Glutamatergic neuron (in vitro differentiated cells): ENCODE data around the gene CD163L1. TPM values are rescaled to one million over a fixed set of nuclear protein-coding genes. Genes with fewer than 3 reads are reported as not detected.

Experiments
- DNase-seq: peaks from one replicate; pipeline ENCODE4 v3.0.0; 2022
- H3K27ac Mint-ChIP-seq: one replicate; pipeline ENCODE4 v1.8.0; 2020; ENCODE audit warnings: mild to moderate bottlenecking, mixed read lengths, inconsistent platforms; ENCODE audit not compliant: unreplicated experiment
- H3K27me3 Mint-ChIP-seq: one replicate; pipeline ENCODE4 v1.8.0; 2020; ENCODE audit warnings: mild to moderate bottlenecking, moderate library complexity, mixed read lengths, inconsistent platforms; ENCODE audit not compliant: unreplicated experiment
- H3K36me3 Mint-ChIP-seq: one replicate; pipeline ENCODE4 v1.8.0; 2020; ENCODE audit warnings: mild to moderate bottlenecking, mixed read lengths, inconsistent platforms; ENCODE audit not compliant: unreplicated experiment
- H3K4me1 Mint-ChIP-seq: one replicate; pipeline ENCODE4 v1.8.0; 2020; ENCODE audit warnings: mild to moderate bottlenecking, low read depth, mixed read lengths, inconsistent platforms; ENCODE audit not compliant: unreplicated experiment
- H3K4me3 Mint-ChIP-seq: one replicate; pipeline ENCODE4 v1.8.0; 2020; ENCODE audit warnings: mild to moderate bottlenecking, mixed read lengths, inconsistent platforms; ENCODE audit not compliant: unreplicated experiment
- H3K9me3 Mint-ChIP-seq: one replicate; pipeline ENCODE4 v1.8.0; 2020; ENCODE audit warnings: mild to moderate bottlenecking, moderate library complexity, mixed read lengths, inconsistent platforms; ENCODE audit not compliant: unreplicated experiment
- total RNA-seq: library from RNA; stranded (reverse); fragmentation: NEBNext Ultra II Directional; extraction: Animal tissue kit (Norgen Biotek cat#: 25700); gene quantifications from one replicate; pipeline ENCODE4 v1.2.1, GENCODE V29; 2021; ENCODE audit not compliant: unreplicated experiment
- TF ChIP-seq, protein P1 (sequence below): fragments of 200-600 bp; sonication (generic); IDR thresholded peaks from one replicate; pipeline ENCODE4 v1.5.0; 2021; ENCODE audit not compliant: partially characterized antibody, unreplicated experiment

Gene CD163L1
- total RNA-seq, 1 donor from 2014 or later: 36.8 TPM

DNA sequence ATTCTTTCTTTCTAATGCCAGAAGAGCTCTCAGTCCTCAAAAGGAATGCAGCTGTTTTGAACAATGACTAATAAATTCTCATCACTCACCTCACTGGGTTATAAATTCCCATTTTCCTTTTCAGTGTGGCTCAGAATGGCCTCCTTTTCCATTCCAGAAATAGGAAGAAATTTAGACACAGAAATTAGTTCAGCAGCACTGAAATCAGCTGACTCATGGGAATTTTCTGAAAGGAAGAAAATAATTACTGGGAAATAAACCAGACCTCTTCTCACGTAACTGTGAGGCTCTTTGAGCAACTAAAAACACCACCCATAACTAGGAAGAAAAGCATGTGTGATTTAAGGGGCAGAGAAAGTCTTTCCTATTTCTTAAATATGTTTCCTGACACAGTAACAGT lies 35.8 kb upstream of the CD163L1 start:
- TF ChIP-seq, protein P1, sequence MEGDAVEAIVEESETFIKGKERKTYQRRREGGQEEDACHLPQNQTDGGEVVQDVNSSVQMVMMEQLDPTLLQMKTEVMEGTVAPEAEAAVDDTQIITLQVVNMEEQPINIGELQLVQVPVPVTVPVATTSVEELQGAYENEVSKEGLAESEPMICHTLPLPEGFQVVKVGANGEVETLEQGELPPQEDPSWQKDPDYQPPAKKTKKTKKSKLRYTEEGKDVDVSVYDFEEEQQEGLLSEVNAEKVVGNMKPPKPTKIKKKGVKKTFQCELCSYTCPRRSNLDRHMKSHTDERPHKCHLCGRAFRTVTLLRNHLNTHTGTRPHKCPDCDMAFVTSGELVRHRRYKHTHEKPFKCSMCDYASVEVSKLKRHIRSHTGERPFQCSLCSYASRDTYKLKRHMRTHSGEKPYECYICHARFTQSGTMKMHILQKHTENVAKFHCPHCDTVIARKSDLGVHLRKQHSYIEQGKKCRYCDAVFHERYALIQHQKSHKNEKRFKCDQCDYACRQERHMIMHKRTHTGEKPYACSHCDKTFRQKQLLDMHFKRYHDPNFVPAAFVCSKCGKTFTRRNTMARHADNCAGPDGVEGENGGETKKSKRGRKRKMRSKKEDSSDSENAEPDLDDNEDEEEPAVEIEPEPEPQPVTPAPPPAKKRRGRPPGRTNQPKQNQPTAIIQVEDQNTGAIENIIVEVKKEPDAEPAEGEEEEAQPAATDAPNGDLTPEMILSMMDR: no peak
- Mint-ChIP-seq H3K4me3 (no peak overlapping the region), H3K9me3 (no peaks in the 10 kb centered on the region), H3K4me1 (peaks cover 4% of the 10 kb centered on the region), H3K27ac (no peak overlapping the region), H3K27me3 (peaks cover 2% of the 10 kb centered on the region), H3K36me3 (peaks cover 12% of the 10 kb centered on the region)
- DNase-seq: no peak

DNA sequence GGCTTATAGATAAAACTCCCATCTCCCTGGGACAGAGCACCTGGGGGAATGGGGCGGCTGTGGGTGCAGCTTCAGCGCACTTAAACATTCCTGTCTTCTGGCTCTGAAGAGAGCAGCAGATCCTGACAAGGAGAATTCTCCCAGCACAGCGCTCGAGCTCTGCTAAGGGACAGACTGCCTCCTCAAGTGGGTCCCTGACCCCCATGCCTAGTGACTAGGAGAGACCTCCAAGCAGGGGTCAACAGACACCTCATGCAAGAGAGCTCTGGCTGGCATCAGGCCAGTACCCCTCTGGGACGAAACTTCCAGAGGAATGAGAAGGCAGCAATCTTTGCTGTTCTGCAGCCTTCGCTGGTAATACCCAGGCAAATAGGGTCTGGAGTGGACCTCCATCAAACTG lies 28.1 kb upstream of the CD163L1 start:
- no peak for DNase-seq
- no peaks in the 10 kb centered on the region for H3K27me3 Mint-ChIP-seq
- H3K4me1 Mint-ChIP-seq: no peaks in the 10 kb centered on the region
- no peak overlapping the region for H3K27ac Mint-ChIP-seq
- TF ChIP-seq, protein P1: no peak
- H3K4me3 Mint-ChIP-seq: no peak overlapping the region
- peaks cover 41% of the 10 kb centered on the region for H3K36me3 Mint-ChIP-seq
- H3K9me3 Mint-ChIP-seq: peaks cover 8% of the 10 kb centered on the region

DNA sequence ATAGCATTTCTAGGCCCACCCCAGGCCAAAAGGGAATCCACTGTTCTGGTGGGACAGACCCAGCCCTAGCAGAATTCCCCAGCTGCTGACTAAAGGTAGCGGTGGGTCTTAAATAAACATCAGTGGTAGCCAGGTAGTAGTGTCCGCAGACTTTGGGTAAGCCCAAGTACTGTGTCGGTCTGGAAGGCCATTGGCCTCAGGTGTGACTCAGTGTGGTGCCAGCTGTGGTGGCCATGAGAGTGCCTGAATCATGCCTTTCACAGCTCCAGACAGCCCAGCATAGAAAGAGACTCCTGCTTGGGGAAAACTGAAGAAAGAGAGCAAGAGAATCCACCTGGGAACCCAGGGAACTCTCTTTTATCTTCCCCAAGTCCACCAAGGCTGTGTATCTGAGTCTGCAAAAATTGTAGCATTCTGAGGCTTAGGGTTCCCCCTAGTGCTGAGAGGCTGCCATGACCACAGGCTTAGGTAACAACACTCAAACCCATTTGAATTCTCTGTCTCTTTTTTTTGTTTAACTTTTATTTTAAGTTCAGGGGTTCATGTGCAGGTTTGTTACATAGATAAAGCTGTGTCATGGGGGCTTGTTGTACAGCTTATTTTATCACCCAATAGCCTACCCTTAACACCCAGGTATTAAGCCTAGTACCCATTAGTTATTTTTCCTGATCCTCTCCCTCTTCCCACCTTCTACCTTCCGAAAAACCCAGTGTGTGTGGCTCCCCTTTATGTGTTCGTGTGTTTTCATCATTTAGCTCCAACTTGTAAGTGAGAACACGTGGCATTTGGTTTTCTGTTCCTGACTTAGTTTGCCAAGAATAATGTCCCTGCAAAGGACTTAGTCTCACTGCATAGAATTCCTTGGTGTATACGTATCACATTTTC lies 16.7 kb upstream of the CD163L1 start:
- TF ChIP-seq, protein P1: peak; percentile 78
- Mint-ChIP-seq H3K36me3 (peaks cover 7% of the 10 kb centered on the region), H3K27me3 (no peaks in the 10 kb centered on the region), H3K9me3 (peaks cover 3% of the 10 kb centered on the region), H3K4me3 (no peak overlapping the region), H3K4me1 (peaks cover 3% of the 10 kb centered on the region), H3K27ac (no peak overlapping the region)
- DNase-seq: peak; percentile 62

DNA sequence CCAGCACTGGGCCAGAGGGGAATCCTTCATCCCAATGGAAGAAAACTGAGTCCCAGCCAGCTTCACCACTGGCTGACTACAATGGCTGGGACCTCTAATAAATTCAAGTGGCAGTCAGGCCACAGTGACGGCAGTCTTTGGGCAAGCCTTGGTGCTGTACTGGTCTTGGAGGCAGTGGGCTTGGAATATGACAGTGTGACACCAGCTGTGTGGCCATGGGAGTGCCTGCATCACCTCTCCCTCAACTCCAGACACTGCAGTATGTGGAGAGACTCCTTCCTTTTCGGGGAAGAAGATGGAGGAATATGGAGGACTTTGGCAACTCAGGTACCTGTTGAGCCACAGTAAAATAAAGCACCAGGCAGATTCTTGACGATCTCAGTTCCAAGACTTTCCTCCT lies 16.0 kb upstream of the CD163L1 start:
- peaks cover 7% of the 10 kb centered on the region for H3K36me3 Mint-ChIP-seq
- TF ChIP-seq, protein P1: no peak
- peaks cover 3% of the 10 kb centered on the region for H3K9me3 Mint-ChIP-seq
- no peak for DNase-seq
- peaks cover 3% of the 10 kb centered on the region for H3K4me1 Mint-ChIP-seq
- no peak overlapping the region for H3K4me3 Mint-ChIP-seq
- no peak overlapping the region for H3K27ac Mint-ChIP-seq
- H3K27me3 Mint-ChIP-seq: no peaks in the 10 kb centered on the region

DNA sequence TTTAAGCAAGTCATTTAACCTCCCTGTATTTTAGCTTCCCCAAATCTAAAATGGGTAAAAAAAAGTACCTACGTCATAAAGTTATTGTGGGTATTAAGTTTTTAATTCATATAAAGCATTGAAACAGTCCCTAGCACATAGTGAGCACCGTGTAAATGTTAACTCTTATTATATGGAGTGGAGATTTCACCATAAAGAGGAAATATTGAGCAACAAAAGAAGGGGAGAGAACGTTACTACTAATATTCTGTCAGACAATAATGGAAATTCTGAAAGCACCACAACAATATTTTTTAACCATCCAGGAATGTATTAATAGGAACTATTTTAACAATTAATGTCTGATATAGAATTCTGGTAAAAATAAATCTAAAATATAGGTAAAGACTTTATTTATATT lies 7.8 kb upstream of the CD163L1 start:
- peaks cover 6% of the 10 kb centered on the region for H3K36me3 Mint-ChIP-seq
- H3K4me1 Mint-ChIP-seq: no peaks in the 10 kb centered on the region
- H3K4me3 Mint-ChIP-seq: no peak overlapping the region
- TF ChIP-seq, protein P1: no peak
- no peak overlapping the region for H3K27ac Mint-ChIP-seq
- no peak for DNase-seq
- H3K27me3 Mint-ChIP-seq: no peaks in the 10 kb centered on the region
- no peaks in the 10 kb centered on the region for H3K9me3 Mint-ChIP-seq
